WTC11 (cell line): ENCODE results near the gene OPCML. TPM values are rescaled to one million over a fixed set of nuclear protein-coding genes. Genes with fewer than 3 reads are reported as not detected.

ENCODE experiments used
- ATAC-seq: fragments of 200-7000 bp; cut with Tn5 transposase; 2 replicates; pipeline ENCODE4 v1.10.0; 2021; ENCODE audit warnings: mild to moderate bottlenecking, moderate library complexity
- CTCF ChIA-PET: fragments of 300-600 bp; sonication (Branson Sonifier 250); formaldehyde crosslinking; loops from one replicate; lab custom pipeline; 2021; ENCODE audit warnings: antibody characterized with exemption; lab: Charles Lee
- POLR2A ChIA-PET: fragments of 350-600 bp; sonication (Branson Sonifier 250); formaldehyde crosslinking; loops from one replicate; lab custom pipeline; 2021; ENCODE audit warnings: antibody characterized with exemption; lab: Charles Lee
- DNase-seq: peaks from one replicate; pipeline ENCODE4 v3.0.0; 2021; ENCODE audit warnings: low spot score
- H3K27ac Mint-ChIP-seq: 2 replicates; pipeline ENCODE4 v1.8.0; 2021; ENCODE audit warnings: mixed read lengths
- H3K27me3 Mint-ChIP-seq: 2 replicates; pipeline ENCODE4 v1.8.0; 2021; ENCODE audit warnings: low read depth, mild to moderate bottlenecking, moderate library complexity, mixed read lengths
- H3K36me3 Mint-ChIP-seq: 2 replicates; pipeline ENCODE4 v1.8.0; 2021; ENCODE audit warnings: mixed read lengths
- H3K4me1 Mint-ChIP-seq: 2 replicates; pipeline ENCODE4 v1.8.0; 2022; ENCODE audit warnings: mixed read lengths
- H3K4me3 Mint-ChIP-seq: 2 replicates; pipeline ENCODE4 v1.8.0; 2021; ENCODE audit warnings: mild to moderate bottlenecking, moderate library complexity, mixed read lengths
- H3K9me3 Mint-ChIP-seq: 2 replicates; pipeline ENCODE4 v1.8.0; 2021; ENCODE audit warnings: mixed read lengths
- AFF4 ChIP-seq: sonication (generic); formaldehyde crosslinking; IDR thresholded peaks from 2 replicates; pipeline ENCODE4 v1.8.1; 2023; ENCODE audit warnings: mild to moderate bottlenecking, missing genetic modification reagents, borderline replicate concordance
- FOXJ3 ChIP-seq: sonication (generic); formaldehyde crosslinking; IDR thresholded peaks from 2 replicates; pipeline ENCODE4 v1.9.0; 2021; ENCODE audit warnings: missing genetic modification reagents, mild to moderate bottlenecking, borderline replicate concordance
- MLX ChIP-seq: sonication (generic); formaldehyde crosslinking; IDR thresholded peaks from 2 replicates; pipeline ENCODE4 v1.8.1; 2023; ENCODE audit warnings: mild to moderate bottlenecking, missing genetic modification reagents, moderate library complexity
- PRDM15 ChIP-seq: sonication (generic); formaldehyde crosslinking; IDR thresholded peaks from 2 replicates; pipeline ENCODE4 v1.8.0; 2022; ENCODE audit warnings: missing genetic modification reagents
- PREB ChIP-seq: sonication (generic); formaldehyde crosslinking; IDR thresholded peaks from 2 replicates; pipeline ENCODE4 v1.8.1; 2022; ENCODE audit warnings: mild to moderate bottlenecking, missing genetic modification reagents, moderate library complexity, borderline replicate concordance
- RORB ChIP-seq: fragments of 250-450 bp; sonication (Bioruptor Pico); IDR thresholded peaks from 2 replicates; pipeline ENCODE4 v1.9.0; 2021; ENCODE audit warnings: mild to moderate bottlenecking
- SP1 ChIP-seq: sonication (generic); formaldehyde crosslinking; conservative IDR thresholded peaks from 2 replicates; pipeline ENCODE4 v1.8.1; 2022; ENCODE audit warnings: missing genetic modification reagents
- STAT6 ChIP-seq: sonication (generic); formaldehyde crosslinking; conservative IDR thresholded peaks from 2 replicates; pipeline ENCODE4 v1.8.1; 2023; ENCODE audit warnings: mild to moderate bottlenecking, low read depth, missing genetic modification reagents, moderate library complexity
- TCF7 ChIP-seq: sonication (generic); formaldehyde crosslinking; IDR thresholded peaks from 2 replicates; pipeline ENCODE4 v1.8.0; 2022; ENCODE audit warnings: mild to moderate bottlenecking, low read depth, missing genetic modification reagents, moderate library complexity
- ZMAT4 ChIP-seq: fragments of 250-450 bp; sonication (Bioruptor Pico); IDR thresholded peaks from 2 replicates; pipeline ENCODE4 v1.9.0; 2021; ENCODE audit warnings: mild to moderate bottlenecking
- ZNF121 ChIP-seq: sonication (generic); formaldehyde crosslinking; IDR thresholded peaks from 2 replicates; pipeline ENCODE4 v1.8.0; 2023; ENCODE audit warnings: missing genetic modification reagents
- ZNF416 ChIP-seq: fragments of 250-450 bp; sonication (Bioruptor Pico); IDR thresholded peaks from 2 replicates; pipeline ENCODE4 v1.9.0; 2021; ENCODE audit warnings: mild to moderate bottlenecking, inconsistent platforms
- ZNF425 ChIP-seq: fragments of 250-450 bp; sonication (Bioruptor Pico); conservative IDR thresholded peaks from 2 replicates; pipeline ENCODE4 v1.9.0; 2021; ENCODE audit warnings: mild to moderate bottlenecking
- total RNA-seq: library from RNA; stranded (reverse); gene quantifications from 3 replicates; pipeline ENCODE4 v1.2.3, GENCODE V29; 2021

OPCML gene
- total RNA-seq, 1 experiment from 2014 or later = 1.5 TPM

GRCh38 chr11:132601875-132602274, 930.4 kb downstream of the OPCML start:
- Mint-ChIP-seq H3K4me3 (no peak overlapping the region), H3K27me3 (no peaks in the 10 kb centered on the region), H3K9me3 (no peaks in the 10 kb centered on the region), H3K4me1 (0 out of 2 replicates have a peak, but pooled peaks cover 3% of the 10 kb centered on the region), H3K27ac (no peak overlapping the region), H3K36me3 (no peaks in the 10 kb centered on the region)
- ChIA-PET POLR2A (no interaction called here), CTCF (no interaction called here)
- TF ChIP-seq PREB (no peak), RORB (CRISPR knock-in tag) (no peak), TCF7 (CRISPR knock-in tag) (no peak), ZNF425 (CRISPR knock-in tag) (no peak), STAT6 (CRISPR knock-in tag) (no peak), ZNF416 (CRISPR knock-in tag) (no peak), MLX (no peak), ZNF121 (CRISPR knock-in tag) (no peak), SP1 (CRISPR knock-in tag) (no peak), PRDM15 (no peak), FOXJ3 (no peak), AFF4 (CRISPR knock-in tag) (no peak), ZMAT4 (no peak)
- ATAC-seq (no peak), DNase-seq (no peak)
